GM06990 (cell line): Measurements from ENCODE around the gene PLXNA4.

Source experiments
- DNase-seq: peaks from one replicate; pipeline ENCODE4 v3.0.0-alpha.2; 2011; ENCODE audit not compliant: insufficient read length; ENCODE audit errors: extremely low read depth
- H3K27me3 ChIP-seq: replicated peaks from 2 replicates; pipeline ENCODE4 v1.6.0; 2011; ENCODE audit warnings: low read length; ENCODE audit not compliant: control insufficient read depth, insufficient read depth
- H3K36me3 ChIP-seq: 2 replicates; pipeline ENCODE4 v1.5.1; 2011; ENCODE audit warnings: low read length; ENCODE audit not compliant: control insufficient read depth, insufficient read depth
- H3K4me3 ChIP-seq: replicated peaks from 2 replicates; pipeline ENCODE4 v1.5.1; 2011; ENCODE audit warnings: low read depth, mild to moderate bottlenecking, control low read depth, low read length
- CTCF ChIP-seq: IDR thresholded peaks from 2 replicates; pipeline ENCODE4 v1.5.1; 2011; ENCODE audit warnings: low read length, control low read depth, mild to moderate bottlenecking, inconsistent platforms; ENCODE audit not compliant: insufficient read depth, poor library complexity, severe bottlenecking

The PLXNA4 gene

GRCh38 chr7:132187869-132188789, 388.1 kb downstream of the PLXNA4 start:
- TF ChIP-seq CTCF, result no peak
- Histone ChIP-seq H3K27me3 (no peaks in the 10 kb centered on the region), H3K36me3 (no peaks in the 10 kb centered on the region), H3K4me3 (no peak overlapping the region)
- DNase-seq, result no peak

GRCh38 chr7:132187391-132187790, 388.9 kb downstream of the PLXNA4 start:
- no peak for DNase-seq
- Histone ChIP-seq H3K36me3 (no peaks in the 10 kb centered on the region), H3K4me3 (no peak overlapping the region), H3K27me3 (no peaks in the 10 kb centered on the region)
- no peak for TF ChIP-seq CTCF

- Histone ChIP-seq H3K27me3 (no peaks in the 10 kb centered on the region; the same call in 1 of the 2 replicates), H3K36me3 (no peaks in the 10 kb centered on the region), H3K4me3 (no peak overlapping the region)
- no peak for TF ChIP-seq CTCF
- no peak for DNase-seq
Measured at GRCh38 chr7:132185150-132185549, 391.1 kb downstream of the PLXNA4 start.

- Histone ChIP-seq H3K36me3 (no peaks in the 10 kb centered on the region), H3K27me3 (no peaks in the 10 kb centered on the region; the same call in 1 of the 2 replicates), H3K4me3 (no peak overlapping the region)
- DNase-seq, result no peak
- no peak for TF ChIP-seq CTCF
Measured at GRCh38 chr7:132183781-132184380, 392.4 kb downstream of the PLXNA4 start.

- H3K36me3 ChIP-seq, result no peaks in the 10 kb centered on the region
- no peak for TF ChIP-seq CTCF
- no peak overlapping the region for H3K4me3 ChIP-seq
- H3K27me3 ChIP-seq, result no peaks in the 10 kb centered on the region; the same call in 1 of the 2 replicates
- no peak for DNase-seq
Measured at GRCh38 chr7:132182992-132183391, 393.3 kb downstream of the PLXNA4 start.
